Mucosa of stomach (tissue), 1 donor: ENCODE data around the gene SLC66A2.

Source experiments
- H3K27me3 ChIP-seq: one replicate; pipeline ENCODE4 v1.7.0; 2013; ENCODE audit warnings: mild to moderate bottlenecking, low read length; ENCODE audit not compliant: control insufficient read depth, insufficient read depth
- H3K36me3 ChIP-seq: one replicate; pipeline ENCODE4 v1.7.0; 2013; ENCODE audit warnings: low read length; ENCODE audit not compliant: control insufficient read depth, insufficient read depth
- H3K4me1 ChIP-seq: one replicate; pipeline ENCODE4 v1.7.0; 2013; ENCODE audit warnings: mild to moderate bottlenecking, low read length; ENCODE audit not compliant: control insufficient read depth, insufficient read depth
- H3K4me3 ChIP-seq: one replicate; pipeline ENCODE4 v1.7.0; 2013; ENCODE audit warnings: low read length
- H3K9ac ChIP-seq: one replicate; pipeline ENCODE4 v1.7.0; 2013; ENCODE audit warnings: mild to moderate bottlenecking, low read length, moderate library complexity
- H3K9me3 ChIP-seq: one replicate; pipeline ENCODE4 v1.7.0; 2013; ENCODE audit warnings: mild to moderate bottlenecking, low read length, moderate library complexity; ENCODE audit not compliant: control insufficient read depth
- donor health status: Pancreatic carcinoma.

SLC66A2 gene

DNA sequence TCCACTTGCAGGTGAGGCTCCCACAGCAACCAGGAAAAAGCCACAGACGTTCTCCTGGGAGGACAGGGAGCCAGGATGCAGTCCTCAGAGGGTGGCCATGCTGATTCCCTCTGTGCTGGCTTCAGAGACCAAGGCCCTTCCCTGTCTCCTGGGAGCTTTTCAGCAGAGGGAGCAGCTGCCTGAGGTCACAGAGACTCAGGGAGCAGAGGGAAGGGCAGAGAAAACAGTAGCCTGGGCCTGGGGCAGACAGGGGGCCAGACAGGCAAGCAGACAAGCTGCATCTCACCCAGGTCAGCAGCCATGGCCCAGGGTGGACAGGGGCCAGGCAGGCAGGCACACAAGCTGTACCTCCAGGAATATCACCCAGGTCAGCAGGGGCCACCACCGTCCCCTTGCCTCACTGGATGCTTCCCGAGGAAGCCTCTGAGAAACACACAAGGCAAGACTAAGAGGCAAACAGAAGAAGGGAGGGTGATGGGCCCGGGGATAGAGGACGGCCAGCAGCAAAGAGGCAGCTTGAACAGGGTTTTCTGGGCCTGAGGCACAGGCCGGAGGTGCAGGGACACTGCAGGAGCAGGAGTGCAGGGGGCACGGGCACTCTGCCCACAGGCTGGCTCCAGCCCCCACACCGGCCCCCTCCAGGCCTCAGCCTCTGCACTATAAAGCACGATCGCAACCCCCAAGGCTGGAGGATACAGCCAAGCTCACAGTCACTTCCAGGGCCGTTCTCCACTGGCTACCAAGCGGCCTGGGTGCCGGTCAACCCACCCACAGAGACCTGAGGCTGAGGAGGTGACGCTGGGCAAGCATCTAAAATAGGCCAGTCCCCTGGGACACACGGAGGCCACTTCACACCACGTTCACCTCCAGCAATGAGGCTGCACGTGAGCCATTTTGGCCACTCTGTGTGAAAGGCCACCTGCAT lies 6.1 kb downstream of the SLC66A2 start:
- peaks cover 11% of the 10 kb centered on the region for H3K36me3 ChIP-seq
- no peaks in the 10 kb centered on the region for H3K27me3 ChIP-seq
- peaks cover 18% of the 10 kb centered on the region for H3K4me1 ChIP-seq
- no peaks in the 10 kb centered on the region for H3K9me3 ChIP-seq
- H3K4me3 ChIP-seq = no peak overlapping the region
- H3K9ac ChIP-seq = no peak overlapping the region

DNA sequence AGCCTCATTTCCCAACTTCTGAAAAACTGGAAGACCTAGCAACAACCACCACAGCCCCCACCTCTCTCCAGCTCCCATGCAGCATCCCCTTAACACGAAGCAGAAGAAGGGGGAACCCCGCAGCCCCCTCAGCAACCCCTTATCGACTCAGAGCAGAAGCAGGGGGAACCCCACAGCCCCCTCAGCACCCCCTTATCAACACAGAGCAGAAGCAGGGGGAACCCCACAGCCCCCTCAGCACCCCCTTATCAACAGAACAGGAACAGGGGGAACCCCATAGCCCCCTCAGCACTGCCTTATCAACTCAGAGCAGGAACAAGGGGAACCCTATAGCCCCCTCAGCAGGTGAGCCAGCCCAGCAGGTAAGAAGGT lies 6.7 kb downstream of the SLC66A2 start:
- no peak overlapping the region for H3K9ac ChIP-seq
- peaks cover 18% of the 10 kb centered on the region for H3K4me1 ChIP-seq
- no peaks in the 10 kb centered on the region for H3K9me3 ChIP-seq
- peaks cover 11% of the 10 kb centered on the region for H3K36me3 ChIP-seq
- no peak overlapping the region for H3K4me3 ChIP-seq
- H3K27me3 ChIP-seq = no peaks in the 10 kb centered on the region

DNA sequence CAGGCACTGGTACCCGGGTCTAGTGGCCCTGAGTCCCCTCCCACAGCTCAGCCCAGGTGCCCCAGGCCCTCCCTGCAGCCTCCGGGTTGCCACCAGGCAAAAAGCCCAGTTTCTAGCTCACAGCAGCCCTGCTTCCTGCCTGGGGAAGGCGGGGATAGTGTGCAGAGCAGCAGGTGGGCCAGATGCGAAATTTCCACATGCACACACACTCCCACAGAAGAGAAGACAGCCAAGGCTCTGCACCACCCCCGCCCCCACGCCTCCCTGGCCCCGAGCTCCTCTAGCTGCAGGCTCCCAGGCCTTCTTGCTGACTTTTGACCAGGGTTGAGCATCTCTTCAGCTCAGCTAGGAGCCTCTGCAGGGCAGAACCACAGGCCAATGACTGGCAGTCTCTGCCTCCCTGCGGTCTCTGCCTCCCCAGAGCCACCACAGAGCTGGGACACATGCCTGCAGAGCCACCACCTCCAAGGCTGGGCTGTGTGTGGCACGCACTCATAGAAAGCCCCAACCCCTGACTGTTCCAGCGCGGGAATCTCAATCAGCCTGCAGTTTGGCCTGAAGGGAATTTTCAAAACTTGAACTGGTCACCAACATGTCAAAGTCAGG lies 7.2 kb downstream of the SLC66A2 start:
- Histone ChIP-seq H3K4me1 (peaks cover 18% of the 10 kb centered on the region), H3K27me3 (no peaks in the 10 kb centered on the region), H3K4me3 (no peak overlapping the region), H3K9me3 (no peaks in the 10 kb centered on the region), H3K9ac (no peak overlapping the region), H3K36me3 (peaks cover 11% of the 10 kb centered on the region)

DNA sequence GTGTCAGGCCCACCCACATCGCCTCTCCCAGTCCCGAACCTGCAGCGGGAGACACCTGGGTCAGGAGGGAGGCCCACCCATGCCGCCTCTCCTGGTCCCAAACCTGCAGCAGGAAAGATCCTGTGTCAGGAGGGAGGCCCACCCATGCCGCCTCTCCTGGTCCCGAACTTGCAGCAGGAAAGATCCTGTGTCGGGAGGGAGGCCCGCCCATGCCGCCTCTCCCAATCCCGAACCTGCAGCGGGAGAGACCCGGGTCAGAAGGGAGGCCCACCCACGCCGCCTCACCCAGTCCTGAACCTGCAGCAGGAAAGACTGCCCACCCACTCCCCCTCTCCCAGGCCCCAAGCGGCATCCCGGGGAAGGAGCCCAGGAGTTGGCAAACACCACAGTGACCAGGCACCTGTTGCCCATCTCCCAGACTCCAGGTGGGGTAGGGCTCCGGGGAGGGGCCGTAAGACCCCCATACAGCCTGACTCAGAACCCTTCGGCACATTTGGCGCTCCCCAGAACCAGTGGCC lies 7.8 kb downstream of the SLC66A2 start:
- no peaks in the 10 kb centered on the region for H3K27me3 ChIP-seq
- peaks cover 11% of the 10 kb centered on the region for H3K36me3 ChIP-seq
- H3K9me3 ChIP-seq = no peaks in the 10 kb centered on the region
- no peak overlapping the region for H3K4me3 ChIP-seq
- peaks cover 17% of the 10 kb centered on the region for H3K4me1 ChIP-seq
- no peak overlapping the region for H3K9ac ChIP-seq

DNA sequence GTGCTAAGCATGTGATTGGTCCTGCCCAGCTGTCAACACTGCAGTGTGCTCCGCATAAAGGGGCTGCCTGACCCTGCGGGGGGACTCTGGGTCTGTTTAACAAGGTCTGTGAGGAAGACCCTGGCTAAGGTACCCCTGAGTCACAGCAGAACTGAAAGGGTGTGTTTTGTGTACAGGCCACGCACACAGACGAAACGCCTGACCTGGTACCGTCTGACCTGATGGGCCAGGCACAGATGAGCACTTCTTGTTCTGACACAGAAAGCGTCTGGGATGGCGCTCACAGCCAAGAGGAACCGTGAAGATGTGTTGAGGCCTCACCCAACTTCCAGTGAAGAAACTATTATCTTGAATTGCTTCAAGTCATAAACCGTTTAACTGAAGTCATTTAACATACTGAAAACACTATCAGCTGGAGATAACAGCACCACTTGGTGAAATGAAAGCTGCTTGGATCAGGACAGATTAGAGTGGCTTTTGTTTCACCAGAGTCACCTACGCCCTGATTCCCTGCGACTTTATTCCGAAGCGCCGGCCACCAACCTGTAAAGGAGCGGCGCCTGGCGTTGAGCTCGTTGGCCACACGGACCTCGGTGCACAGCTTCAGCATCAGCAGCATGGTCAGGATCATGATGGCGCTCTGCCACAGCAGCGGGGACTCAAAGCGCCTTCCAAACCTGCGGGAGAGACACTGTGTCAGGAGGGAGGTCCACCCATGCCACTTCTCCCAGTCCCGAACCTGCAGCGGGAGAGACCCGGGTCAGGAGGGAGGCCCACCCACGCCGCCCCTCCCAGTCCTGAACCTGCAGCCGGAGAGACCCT lies 8.5 kb downstream of the SLC66A2 start:
- peaks cover 13% of the 10 kb centered on the region for H3K4me1 ChIP-seq
- peaks cover 11% of the 10 kb centered on the region for H3K36me3 ChIP-seq
- no peaks in the 10 kb centered on the region for H3K27me3 ChIP-seq
- no peak overlapping the region for H3K9ac ChIP-seq
- no peak overlapping the region for H3K4me3 ChIP-seq
- H3K9me3 ChIP-seq = no peaks in the 10 kb centered on the region

DNA sequence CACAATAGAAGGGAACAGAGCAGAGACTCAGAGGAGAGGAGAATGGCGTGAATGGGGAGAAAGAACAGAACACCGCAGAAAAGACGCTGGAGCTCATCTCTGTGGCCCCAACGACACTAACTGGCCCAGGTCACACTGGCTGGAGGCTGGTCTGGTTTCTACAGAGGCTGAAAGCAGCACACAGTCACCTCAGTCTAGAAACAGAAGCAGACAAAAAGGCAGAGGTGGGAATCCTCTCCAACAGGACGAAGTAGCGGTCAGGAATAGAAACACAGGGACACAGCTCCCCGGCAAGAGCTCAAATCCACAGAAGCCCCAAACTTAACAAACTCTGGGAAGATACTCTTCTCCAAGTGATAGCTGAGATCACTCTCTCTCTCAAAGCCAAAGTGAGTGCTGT lies 9.2 kb downstream of the SLC66A2 start:
- H3K36me3 ChIP-seq = peaks cover 11% of the 10 kb centered on the region
- no peak overlapping the region for H3K9ac ChIP-seq
- H3K4me3 ChIP-seq = no peak overlapping the region
- no peaks in the 10 kb centered on the region for H3K9me3 ChIP-seq
- peaks cover 13% of the 10 kb centered on the region for H3K4me1 ChIP-seq
- H3K27me3 ChIP-seq = no peaks in the 10 kb centered on the region

DNA sequence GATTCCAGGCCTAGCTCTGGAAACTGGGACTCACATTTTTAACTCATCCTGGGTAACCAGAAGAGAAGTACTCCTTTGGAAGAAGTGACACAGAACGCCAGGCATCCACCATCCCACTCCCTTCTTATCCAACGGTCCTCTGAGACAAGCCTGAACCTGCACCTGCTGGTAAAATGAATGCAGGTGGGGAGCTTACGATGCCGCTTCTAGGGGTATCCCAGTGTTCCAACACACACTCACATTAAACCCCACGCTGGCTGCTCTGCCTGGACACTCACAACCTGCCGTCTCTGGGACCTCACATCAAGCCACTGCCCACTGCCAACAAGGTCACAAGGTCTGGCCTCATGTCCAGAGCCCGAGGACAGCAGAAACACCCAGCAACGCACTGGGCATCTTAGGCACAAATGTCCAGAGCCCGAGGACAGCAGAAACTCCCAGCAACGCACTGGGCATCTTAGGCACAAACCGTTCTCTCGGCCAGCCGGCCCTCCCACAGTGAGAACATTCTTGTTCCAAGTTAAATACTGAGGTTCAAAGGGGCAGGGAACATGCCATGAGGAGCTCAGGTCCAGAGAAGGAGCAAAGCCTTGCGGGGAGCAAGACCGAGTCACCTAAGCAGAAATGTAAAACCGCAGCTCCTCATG lies 9.9 kb downstream of the SLC66A2 start:
- Histone ChIP-seq H3K27me3 (no peaks in the 10 kb centered on the region), H3K36me3 (peaks cover 11% of the 10 kb centered on the region), H3K4me3 (no peak overlapping the region), H3K4me1 (peaks cover 13% of the 10 kb centered on the region), H3K9me3 (no peaks in the 10 kb centered on the region), H3K9ac (no peak overlapping the region)

DNA sequence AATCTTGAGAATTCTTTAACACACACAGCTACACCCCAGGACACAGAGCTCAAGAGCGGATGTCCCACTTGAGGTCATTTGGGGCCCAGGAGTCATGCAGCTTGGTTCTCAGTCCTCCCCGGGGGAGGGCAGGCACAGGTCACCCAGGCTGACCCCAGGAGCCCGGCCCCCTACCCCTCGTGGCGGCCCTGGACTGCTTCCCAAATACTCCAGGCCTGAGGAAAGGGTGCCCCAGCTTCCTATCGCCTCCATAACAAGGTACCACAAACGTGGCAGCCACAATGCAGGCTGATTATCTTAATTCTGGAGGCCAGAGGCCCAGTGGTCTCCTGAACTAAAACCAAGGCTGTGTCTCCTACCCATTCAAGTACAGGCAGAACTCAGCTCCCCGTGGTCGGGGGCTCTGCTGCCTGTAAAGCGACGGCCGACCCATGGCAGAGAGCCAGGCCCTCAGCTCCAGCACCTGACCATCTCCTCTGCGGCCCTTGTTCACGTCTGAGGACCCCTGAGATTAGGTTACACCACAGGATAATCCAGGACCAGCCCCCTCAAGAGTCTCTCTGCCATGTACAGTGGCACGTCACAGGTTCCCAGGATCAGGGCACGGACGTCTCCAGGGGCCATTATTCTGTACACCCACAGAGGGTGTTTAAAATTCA lies 10.5 kb downstream of the SLC66A2 start:
- Histone ChIP-seq H3K9me3 (no peaks in the 10 kb centered on the region), H3K4me3 (no peak overlapping the region), H3K9ac (no peak overlapping the region), H3K36me3 (peaks cover 11% of the 10 kb centered on the region), H3K27me3 (no peaks in the 10 kb centered on the region), H3K4me1 (peaks cover 13% of the 10 kb centered on the region)

DNA sequence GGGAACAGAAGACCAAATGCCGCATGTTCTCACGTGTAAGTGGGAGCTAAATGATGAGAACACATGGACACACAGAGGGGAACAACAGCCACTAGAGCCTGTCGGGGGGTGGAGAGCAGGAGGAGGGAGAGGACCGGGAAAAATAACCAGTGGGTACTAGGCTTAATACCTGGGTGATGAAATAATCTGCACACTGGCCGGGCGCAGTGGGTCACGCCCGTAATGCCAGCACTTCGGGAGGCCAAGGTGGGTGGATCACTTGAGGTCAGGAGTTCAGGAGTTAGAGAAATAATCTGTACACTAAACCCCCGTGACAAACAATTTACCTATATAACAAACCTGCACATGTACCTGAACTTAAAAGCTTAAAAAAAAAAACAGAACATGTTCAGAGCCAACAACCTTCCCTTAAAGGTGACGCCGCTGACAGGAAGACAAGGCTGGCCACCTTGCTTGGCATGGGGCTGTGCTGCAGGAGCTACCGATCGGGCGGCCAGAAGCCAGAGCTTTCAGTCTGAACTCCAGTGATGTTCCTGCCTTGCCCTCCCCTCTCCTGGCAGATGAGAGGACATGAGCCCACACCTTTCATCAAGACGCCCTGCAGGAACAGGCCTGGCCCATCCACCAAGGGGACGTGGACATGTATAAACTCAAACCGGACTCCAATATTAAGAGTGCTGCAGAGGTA lies 11.2 kb downstream of the SLC66A2 start:
- peaks cover 11% of the 10 kb centered on the region for H3K36me3 ChIP-seq
- peaks cover 15% of the 10 kb centered on the region for H3K4me1 ChIP-seq
- no peak overlapping the region for H3K9ac ChIP-seq
- H3K27me3 ChIP-seq = no peaks in the 10 kb centered on the region
- H3K9me3 ChIP-seq = no peaks in the 10 kb centered on the region
- H3K4me3 ChIP-seq = no peak overlapping the region

DNA sequence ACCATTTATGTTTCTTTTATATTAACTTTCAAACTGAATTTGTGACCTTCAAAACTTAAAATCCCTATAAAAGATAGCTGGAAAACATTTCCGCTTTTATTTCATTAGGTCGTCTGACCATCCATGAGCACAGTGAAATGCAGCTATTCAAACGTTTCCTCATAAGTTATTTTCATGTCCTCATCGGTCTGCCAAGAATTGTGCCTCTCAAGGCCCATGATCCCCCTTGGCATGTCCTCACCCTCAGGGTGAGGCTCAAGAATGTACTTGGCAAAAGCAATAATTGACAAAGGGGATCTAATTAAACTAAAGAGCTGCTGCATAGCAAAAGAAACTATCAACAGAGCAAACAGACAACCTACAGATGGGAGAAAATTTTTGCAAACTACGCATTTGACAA lies 12.4 kb downstream of the SLC66A2 start:
- Histone ChIP-seq H3K4me1 (peaks cover 22% of the 10 kb centered on the region), H3K36me3 (peaks cover 11% of the 10 kb centered on the region), H3K9ac (no peak overlapping the region), H3K27me3 (no peaks in the 10 kb centered on the region), H3K4me3 (no peak overlapping the region), H3K9me3 (no peaks in the 10 kb centered on the region)

DNA sequence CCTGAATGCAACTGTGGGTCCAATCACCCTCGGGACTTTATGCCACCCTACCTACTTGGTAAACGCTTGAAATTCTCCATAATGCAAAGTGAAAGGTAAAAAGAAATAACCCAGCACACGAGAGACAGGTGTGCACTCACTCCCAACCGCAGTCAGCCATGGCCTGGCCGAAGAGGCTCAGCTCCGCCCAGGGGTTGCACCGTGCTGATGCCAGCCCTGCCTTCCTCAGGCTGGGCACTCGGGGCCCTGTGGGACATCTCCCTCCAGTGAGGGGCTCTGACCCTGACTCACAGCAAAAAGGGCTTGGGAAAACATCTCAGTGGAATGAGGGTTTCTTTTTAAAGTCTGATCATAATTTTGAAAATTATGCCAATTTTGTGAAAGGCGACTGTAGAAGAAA lies 13.3 kb downstream of the SLC66A2 start:
- no peaks in the 10 kb centered on the region for H3K27me3 ChIP-seq
- H3K4me3 ChIP-seq = no peak overlapping the region
- peaks cover 11% of the 10 kb centered on the region for H3K36me3 ChIP-seq
- no peaks in the 10 kb centered on the region for H3K9me3 ChIP-seq
- H3K9ac ChIP-seq = no peak overlapping the region
- H3K4me1 ChIP-seq = peaks cover 14% of the 10 kb centered on the region
